Brain microvascular endothelial cell (primary cell): ENCODE results near the gene NABP1.

Source experiments
- DNase-seq: peaks from one replicate; pipeline ENCODE4 v3.0.0-alpha.2; 2020
- H3K27ac ChIP-seq: fragments of 250-450 bp; sonication (Bioruptor Pico); 2 replicates; pipeline ENCODE4 v1.5.1; 2020; ENCODE audit warnings: mild to moderate bottlenecking, moderate library complexity
- H3K27me3 ChIP-seq: fragments of 250-450 bp; sonication (Bioruptor Pico); replicated peaks from 2 replicates; pipeline ENCODE4 v1.5.1; 2020; ENCODE audit warnings: mild to moderate bottlenecking
- H3K36me3 ChIP-seq: fragments of 250-450 bp; sonication (Bioruptor Pico); replicated peaks from 2 replicates; pipeline ENCODE4 v1.5.1; 2020; ENCODE audit warnings: mild to moderate bottlenecking
- H3K4me3 ChIP-seq: 2 replicates; pipeline ENCODE4 v1.5.1; 2011; ENCODE audit warnings: low read depth, mild to moderate bottlenecking, control low read depth, low read length, moderate library complexity
- CTCF ChIP-seq: IDR thresholded peaks from 2 replicates; pipeline ENCODE4 v1.5.1; 2011; ENCODE audit warnings: low read depth, mild to moderate bottlenecking, moderate library complexity, low read length, control low read depth, inconsistent platforms; ENCODE audit errors: missing control alignments
- in situ Hi-C: cut with HindIII; loops from 2 replicates; pipeline ENCODE4 v1.10.0; 2017; ENCODE audit warnings: low sequenced_read_pairs, low pct_ligation_motif_present

Gene NABP1

GRCh38 chr2:191701029-191701428 lies 23.1 kb downstream of the NABP1 start:
- no peaks in the 10 kb centered on the region for H3K27me3 ChIP-seq
- no peak for DNase-seq
- in situ Hi-C loops: no loop called here
- no peak overlapping the region for H3K4me3 ChIP-seq
- no peaks in the 10 kb centered on the region for H3K36me3 ChIP-seq
- no peak overlapping the region for H3K27ac ChIP-seq
- TF ChIP-seq CTCF: no peak

GRCh38 chr2:191701696-191702095 lies 23.8 kb downstream of the NABP1 start:
- no peak for DNase-seq
- H3K36me3 ChIP-seq: no peaks in the 10 kb centered on the region
- TF ChIP-seq CTCF: no peak
- H3K27ac ChIP-seq: no peak overlapping the region
- H3K4me3 ChIP-seq: no peak overlapping the region
- H3K27me3 ChIP-seq: no peaks in the 10 kb centered on the region
- in situ Hi-C loops: no loop called here

- Histone ChIP-seq H3K36me3 (no peaks in the 10 kb centered on the region), H3K4me3 (no peak overlapping the region), H3K27ac (no peak overlapping the region), H3K27me3 (no peaks in the 10 kb centered on the region)
- no peak for DNase-seq
- in situ Hi-C loops: no loop called here
- no peak for TF ChIP-seq CTCF
Observed at GRCh38 chr2:191703079-191703725, 25.3 kb downstream of the NABP1 start.

- Histone ChIP-seq H3K4me3 (no peak overlapping the region), H3K36me3 (no peaks in the 10 kb centered on the region), H3K27ac (no peak overlapping the region), H3K27me3 (no peaks in the 10 kb centered on the region)
- DNase-seq: no peak
- no peak for TF ChIP-seq CTCF
- in situ Hi-C loops: no loop called here
Observed at GRCh38 chr2:191705084-191705483, 27.1 kb downstream of the NABP1 start.

- H3K27me3 ChIP-seq: no peaks in the 10 kb centered on the region
- no peak overlapping the region for H3K27ac ChIP-seq
- no peak overlapping the region for H3K4me3 ChIP-seq
- DNase-seq: no peak
- TF ChIP-seq CTCF: no peak
- H3K36me3 ChIP-seq: no peaks in the 10 kb centered on the region
- in situ Hi-C loops: no loop called here
Observed at GRCh38 chr2:191705701-191706100, 27.8 kb downstream of the NABP1 start.

- no peak for DNase-seq
Observed at GRCh38 chr2:191706791-191707190, 28.9 kb downstream of the NABP1 start.

More at GRCh38 chr2:191706791-191707190, 28.9 kb downstream of the NABP1 start:
- no peak for TF ChIP-seq CTCF
- H3K27me3 ChIP-seq: no peaks in the 10 kb centered on the region
- in situ Hi-C loops: no loop called here
- H3K27ac ChIP-seq: no peak overlapping the region
- no peaks in the 10 kb centered on the region for H3K36me3 ChIP-seq
- H3K4me3 ChIP-seq: no peak overlapping the region
